NCI-H345 treated with DMSO at 0.1 percent for 48 hours (cell line): ENCODE data around the gene GJB5.
"Not testable (repeated sequence)": the region's sequence is repeated elsewhere in the genome, so short reads cannot be mapped to it uniquely, and the experiment has no call there.

ENCODE experiments used
- DNase-seq: peaks from one replicate; lab custom pipeline; 2025; ENCODE audit not compliant: unreplicated experiment; lab: John Stamatoyannopoulos, UW

The GJB5 gene

GRCh38 chr1:34754964-34755637 lies at the start of gene GJB5:
GJB5 (plus strand) TSS chr1:34755047; CDS start chr1:34757331, 2,284 bp downstream.
- DNase-seq = no peak

- DNase-seq = no peak
These were observed 49.8 kb upstream of the GJB5 start for GRCh38 chr1:34705077-34705476.

- no peak for DNase-seq
These were observed 46.7 kb upstream of the GJB5 start for GRCh38 chr1:34708106-34708505.

DNA sequence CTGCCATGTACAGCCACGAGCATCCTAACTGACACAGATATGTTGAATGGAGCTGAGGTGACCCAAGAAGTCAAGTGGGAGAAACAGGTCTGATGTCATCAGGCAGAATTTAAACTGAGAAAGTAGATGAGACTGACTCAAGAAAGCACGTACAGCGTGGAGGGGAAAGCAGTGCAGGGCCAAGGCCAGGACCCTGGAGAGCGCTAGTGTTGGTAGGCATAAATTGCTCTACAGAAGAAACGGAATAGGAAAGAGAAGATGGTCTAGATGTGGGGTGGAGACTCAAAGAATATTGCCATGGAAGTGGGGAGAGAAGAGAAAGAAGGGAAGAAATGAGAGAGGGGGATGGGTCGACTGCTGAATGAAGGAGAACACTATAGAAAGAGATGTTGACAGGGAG lies 45.3 kb upstream of the GJB5 start:
- DNase-seq = no peak

- no peak for DNase-seq
These were observed 44.0 kb upstream of the GJB5 start for GRCh38 chr1:34710812-34711211.

DNA sequence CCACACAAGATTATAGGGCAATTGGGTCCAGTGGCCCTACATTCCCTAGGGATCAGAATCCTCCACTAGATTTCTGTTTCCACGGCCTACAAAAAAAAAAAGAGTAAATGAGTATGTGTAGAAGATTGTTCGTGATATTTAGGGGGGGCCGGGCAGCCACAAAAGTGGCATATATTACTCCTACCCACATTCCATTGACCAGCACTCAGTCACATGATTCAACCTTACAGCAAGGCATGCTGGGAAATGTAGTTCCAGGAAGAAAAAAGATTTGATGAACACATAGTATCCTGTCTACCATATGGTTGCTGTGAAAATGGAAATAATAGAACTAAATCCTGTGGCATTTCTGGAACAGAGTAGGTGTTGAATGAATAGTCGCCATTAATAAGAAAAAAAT lies 43.4 kb upstream of the GJB5 start:
- DNase-seq = no peak

- DNase-seq = no peak
These were observed 42.7 kb upstream of the GJB5 start for GRCh38 chr1:34712007-34712688.

DNA sequence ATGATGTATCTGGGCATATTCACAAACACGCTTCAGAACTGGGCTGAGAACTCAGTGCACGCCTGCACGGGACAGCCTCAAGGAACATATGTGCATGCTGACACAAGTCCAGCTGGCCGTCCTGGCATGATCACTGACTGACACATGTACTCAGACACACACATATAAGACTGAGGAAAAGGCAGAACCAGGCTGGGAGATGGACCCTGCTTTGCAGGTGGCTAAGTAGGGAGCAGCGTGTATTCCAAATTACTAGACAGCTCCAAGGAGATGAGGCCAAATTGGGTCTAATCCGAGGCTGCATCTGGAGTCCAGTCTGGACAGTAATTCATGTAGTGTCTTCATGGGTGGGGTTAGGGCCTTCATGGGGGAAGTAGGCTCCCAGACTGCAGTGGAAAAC lies 41.4 kb upstream of the GJB5 start:
- DNase-seq = no peak

DNA sequence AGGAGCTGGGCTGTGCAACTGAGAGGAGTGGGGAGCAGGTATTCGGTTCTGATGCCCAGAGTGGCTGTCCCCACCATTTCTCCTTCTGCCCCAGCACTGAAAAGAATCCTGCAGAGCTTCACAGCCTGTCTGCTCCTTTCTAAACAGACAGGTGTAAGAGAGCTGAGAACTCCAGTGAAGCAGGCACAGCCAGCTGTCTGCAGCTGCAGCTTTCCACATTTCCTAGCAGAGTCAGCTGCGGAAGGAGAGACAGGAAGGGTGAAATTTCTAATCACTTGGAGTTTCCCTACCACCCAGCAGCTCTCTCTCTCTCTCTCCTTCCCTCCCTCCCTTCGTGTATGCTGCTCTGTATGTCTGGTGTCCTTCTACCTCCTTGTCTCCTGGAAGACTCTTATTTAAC lies 40.5 kb upstream of the GJB5 start:
- DNase-seq = no peak

DNA sequence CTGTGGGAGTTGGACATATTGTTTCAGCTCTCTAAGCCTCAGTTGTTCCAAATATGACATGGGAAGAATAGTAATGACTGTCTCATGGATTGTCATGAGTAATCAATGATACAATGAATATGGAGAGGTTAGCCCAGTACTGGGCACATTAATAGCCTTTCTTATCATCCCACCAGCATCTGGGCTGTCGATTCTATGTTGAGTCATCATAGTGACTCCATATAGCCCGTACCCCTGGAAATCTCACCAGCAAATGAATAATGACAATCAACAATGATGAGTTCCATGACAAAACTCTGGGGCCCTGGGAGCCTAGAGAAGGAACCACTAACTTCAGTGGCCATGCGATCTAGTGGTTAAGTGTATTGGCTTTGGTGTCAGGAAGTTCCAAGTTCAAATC lies 39.7 kb upstream of the GJB5 start:
- DNase-seq = no peak

DNA sequence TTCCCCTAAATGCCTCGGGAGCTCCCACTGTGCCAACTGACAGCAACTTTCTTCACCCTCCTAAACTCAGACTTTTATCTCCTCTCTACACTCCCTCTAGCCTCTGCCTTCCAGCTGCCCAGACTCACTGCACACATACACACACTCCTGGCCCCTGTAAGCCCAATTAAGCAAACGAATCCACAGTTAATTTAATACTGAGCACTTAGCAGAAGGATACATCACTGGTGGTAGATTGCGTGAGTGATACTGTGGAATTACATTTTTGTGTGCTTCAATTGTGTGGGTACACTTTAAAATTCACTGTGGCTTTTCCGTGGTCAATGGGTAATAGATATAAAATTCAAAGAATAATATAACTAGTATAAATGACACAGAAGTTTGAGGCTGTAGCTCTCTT lies 33.6 kb upstream of the GJB5 start:
- no peak for DNase-seq

- no peak for DNase-seq
These were observed 33.0 kb upstream of the GJB5 start for GRCh38 chr1:34721646-34722355.

GRCh38 chr1:34726861-34727260 lies 28.0 kb upstream of the GJB5 start:
- DNase-seq = no peak

- DNase-seq = no peak
These were observed 24.4 kb upstream of the GJB5 start for GRCh38 chr1:34730485-34730884.

- DNase-seq = not testable (repeated sequence)
These were observed 22.0 kb upstream of the GJB5 start for GRCh38 chr1:34732831-34733230.

GRCh38 chr1:34736692-34737091 lies 18.2 kb upstream of the GJB5 start:
- DNase-seq = no peak

- not testable (repeated sequence) for DNase-seq
These were observed 17.6 kb upstream of the GJB5 start for GRCh38 chr1:34737236-34737635.

- no peak for DNase-seq
These were observed 15.2 kb upstream of the GJB5 start for GRCh38 chr1:34739613-34740012.

DNA sequence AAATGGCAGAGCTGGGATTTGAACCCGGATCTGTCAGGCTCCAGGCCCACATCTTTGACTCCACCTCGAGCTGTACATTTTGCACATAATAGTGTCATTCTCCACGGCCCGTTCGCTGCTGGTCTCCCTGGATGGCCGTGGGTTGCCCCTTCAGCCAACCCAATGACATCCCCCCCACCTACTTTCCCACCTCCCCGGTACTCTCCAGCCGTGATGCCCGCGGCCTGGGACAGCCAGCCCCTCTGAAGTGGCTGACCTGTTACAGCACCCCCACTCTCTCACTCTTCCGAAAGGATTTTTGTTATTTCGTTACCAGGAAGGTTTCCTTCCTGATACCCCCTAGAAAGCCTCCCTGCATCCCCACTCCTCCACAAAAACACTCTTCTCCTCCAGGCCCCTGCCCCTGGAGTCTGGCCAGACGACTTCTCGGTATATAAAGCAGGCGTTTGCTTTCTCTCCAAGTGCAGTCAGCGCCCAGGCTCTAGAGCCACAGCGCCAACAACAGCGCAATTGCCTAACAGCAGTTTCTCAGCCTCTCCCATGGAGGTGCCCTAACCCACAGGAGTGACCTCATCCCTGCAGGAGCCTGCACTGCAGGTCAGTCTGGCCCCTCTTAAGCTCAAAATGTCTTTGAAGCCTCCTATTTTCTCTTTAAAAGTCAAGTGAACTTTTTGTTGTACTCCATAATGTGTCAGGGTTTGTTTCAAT lies 14.5 kb upstream of the GJB5 start:
- DNase-seq = no peak

DNA sequence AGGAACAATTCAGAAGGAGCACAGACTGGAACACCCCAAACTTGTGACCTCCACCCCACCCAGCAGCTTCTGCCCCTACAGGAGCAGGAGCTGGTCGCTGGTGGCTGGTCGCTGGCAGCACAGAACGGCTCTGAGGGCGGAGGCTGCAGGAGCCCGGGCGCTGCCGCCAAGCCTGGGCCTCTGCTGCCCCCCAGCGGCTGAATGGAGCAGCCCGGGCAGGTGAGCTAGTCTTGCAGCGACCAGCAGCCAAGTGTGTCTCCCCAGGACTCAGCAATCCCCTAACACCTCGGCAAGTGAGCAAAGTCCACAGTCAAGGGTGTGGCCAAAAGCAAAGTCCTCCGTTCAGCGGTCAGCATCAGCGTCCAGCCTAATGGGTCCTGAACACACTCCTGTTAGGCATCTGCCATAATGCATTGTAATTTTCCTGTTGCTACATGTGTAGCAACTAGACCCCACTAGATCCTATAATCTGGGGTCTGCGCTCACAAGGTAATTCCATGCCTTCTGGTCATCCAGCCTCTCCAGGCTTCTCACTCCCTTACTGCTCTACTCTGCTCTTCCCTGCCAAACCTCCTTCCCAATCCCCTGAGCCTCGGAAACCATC lies 12.1 kb upstream of the GJB5 start:
- peak; percentile 72 for DNase-seq

- DNase-seq = no peak
These were observed 11.1 kb upstream of the GJB5 start for GRCh38 chr1:34743775-34744174.
